ENCODE data around the gene AGO1.

Gene AGO1

DNA sequence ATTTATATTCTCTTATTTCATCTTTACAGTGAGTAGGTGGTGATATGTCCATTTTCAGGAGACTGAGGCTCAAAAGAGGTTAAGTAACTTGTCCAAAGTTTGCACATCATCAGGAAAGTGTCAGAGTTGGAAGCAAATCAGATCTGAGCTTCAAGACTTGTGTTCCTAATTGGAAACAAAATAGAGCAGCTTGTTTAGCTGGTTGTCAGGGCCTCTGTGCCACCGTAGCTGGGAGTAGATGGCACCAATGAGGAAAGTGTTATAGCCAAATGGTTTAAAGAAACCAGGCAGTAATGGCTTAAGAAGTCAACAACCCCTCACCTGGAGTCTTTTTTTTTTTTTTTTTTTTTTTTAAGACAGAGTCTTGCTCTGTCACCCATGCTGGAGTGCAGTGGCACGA lies 19.7 kb downstream of the AGO1 start:
- Histone ChIP-seq H3K79me2 (no peaks in the 10 kb centered on the region), H3K9ac (no peak overlapping the region), H3K36me3 (ENCODE audit: control insufficient read depth, insufficient read depth, low read length) (no peaks in the 10 kb centered on the region), H3K27ac (no peak overlapping the region), H3K4me1 (no peaks in the 10 kb centered on the region), H3K4me2 (ENCODE audit: low read length) (no peak overlapping the region), H2AFZ (no peak overlapping the region), H3K4me3 (ENCODE audit: low read depth, low read length) (no peak overlapping the region), H3K9me3 (ENCODE audit: control insufficient read depth, low read length) (no peaks in the 10 kb centered on the region), H3K27me3 (ENCODE audit: control insufficient read depth, insufficient read depth, low read length) (no peaks in the 10 kb centered on the region)
- TF ChIP-seq, protein P1, sequence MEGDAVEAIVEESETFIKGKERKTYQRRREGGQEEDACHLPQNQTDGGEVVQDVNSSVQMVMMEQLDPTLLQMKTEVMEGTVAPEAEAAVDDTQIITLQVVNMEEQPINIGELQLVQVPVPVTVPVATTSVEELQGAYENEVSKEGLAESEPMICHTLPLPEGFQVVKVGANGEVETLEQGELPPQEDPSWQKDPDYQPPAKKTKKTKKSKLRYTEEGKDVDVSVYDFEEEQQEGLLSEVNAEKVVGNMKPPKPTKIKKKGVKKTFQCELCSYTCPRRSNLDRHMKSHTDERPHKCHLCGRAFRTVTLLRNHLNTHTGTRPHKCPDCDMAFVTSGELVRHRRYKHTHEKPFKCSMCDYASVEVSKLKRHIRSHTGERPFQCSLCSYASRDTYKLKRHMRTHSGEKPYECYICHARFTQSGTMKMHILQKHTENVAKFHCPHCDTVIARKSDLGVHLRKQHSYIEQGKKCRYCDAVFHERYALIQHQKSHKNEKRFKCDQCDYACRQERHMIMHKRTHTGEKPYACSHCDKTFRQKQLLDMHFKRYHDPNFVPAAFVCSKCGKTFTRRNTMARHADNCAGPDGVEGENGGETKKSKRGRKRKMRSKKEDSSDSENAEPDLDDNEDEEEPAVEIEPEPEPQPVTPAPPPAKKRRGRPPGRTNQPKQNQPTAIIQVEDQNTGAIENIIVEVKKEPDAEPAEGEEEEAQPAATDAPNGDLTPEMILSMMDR (IDR thresholded peaks at IDR 0.05), result no peak

DNA sequence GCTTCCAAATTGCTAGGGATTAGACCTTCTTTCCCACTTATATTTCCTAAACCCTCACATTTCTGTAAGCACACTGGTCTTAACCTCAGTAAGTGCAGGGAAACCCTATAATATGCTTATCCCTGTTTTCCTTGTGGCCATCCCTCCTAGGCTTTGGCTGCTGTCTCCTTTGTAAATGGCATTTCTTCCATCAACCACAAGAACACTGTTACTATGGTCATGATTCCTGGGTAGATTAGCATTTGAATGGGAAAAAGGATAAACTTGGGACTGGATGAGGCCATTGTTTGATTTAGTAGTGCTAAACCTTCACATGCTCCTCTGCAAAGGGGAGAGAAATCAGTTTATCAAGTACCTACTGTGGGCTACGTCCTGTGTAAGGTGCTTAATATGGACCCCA lies 31.7 kb downstream of the AGO1 start:
- H3K4me3 ChIP-seq (ENCODE audit: low read depth, low read length), result no peak overlapping the region
- no peaks in the 10 kb centered on the region for H3K36me3 ChIP-seq (ENCODE audit: control insufficient read depth, insufficient read depth, low read length)
- H3K4me1 ChIP-seq, result no peaks in the 10 kb centered on the region
- no peaks in the 10 kb centered on the region for H3K27me3 ChIP-seq (ENCODE audit: control insufficient read depth, insufficient read depth, low read length)
- TF ChIP-seq, protein P1 (IDR thresholded peaks at IDR 0.05), result no peak
- no peak overlapping the region for H3K27ac ChIP-seq
- H3K9me3 ChIP-seq (ENCODE audit: control insufficient read depth, low read length), result no peaks in the 10 kb centered on the region
- H3K4me2 ChIP-seq (ENCODE audit: low read length), result no peak overlapping the region
- H2AFZ ChIP-seq, result no peak overlapping the region
- H3K79me2 ChIP-seq, result no peaks in the 10 kb centered on the region
- H3K9ac ChIP-seq, result no peak overlapping the region

DNA sequence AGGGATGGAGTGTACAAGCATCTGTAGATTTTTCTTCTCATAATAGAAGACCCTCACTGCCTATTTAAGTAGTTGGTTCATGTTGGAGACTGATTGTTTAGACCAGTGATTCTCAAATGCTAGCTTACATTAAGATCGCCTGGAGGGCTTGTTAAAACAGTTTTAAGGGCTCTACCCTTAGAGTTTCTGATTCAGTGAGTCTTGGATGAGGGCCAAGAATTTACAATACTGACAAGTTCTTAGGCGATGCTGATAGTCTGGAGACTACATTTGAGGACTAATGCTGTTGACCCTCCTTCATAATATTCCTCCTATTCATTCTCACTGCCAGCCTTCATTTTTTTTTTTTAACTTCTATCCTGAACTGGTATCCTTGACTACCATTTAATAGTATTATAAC lies 32.7 kb downstream of the AGO1 start:
- Histone ChIP-seq H3K9me3 (ENCODE audit: control insufficient read depth, low read length) (no peaks in the 10 kb centered on the region), H3K4me2 (ENCODE audit: low read length) (no peak overlapping the region), H3K4me1 (no peaks in the 10 kb centered on the region), H3K79me2 (no peaks in the 10 kb centered on the region), H2AFZ (no peak overlapping the region), H3K9ac (no peak overlapping the region), H3K27ac (no peak overlapping the region), H3K4me3 (ENCODE audit: low read depth, low read length) (no peak overlapping the region), H3K36me3 (ENCODE audit: control insufficient read depth, insufficient read depth, low read length) (no peaks in the 10 kb centered on the region), H3K27me3 (ENCODE audit: control insufficient read depth, insufficient read depth, low read length) (no peaks in the 10 kb centered on the region)
- TF ChIP-seq, protein P1 (IDR thresholded peaks at IDR 0.05), result no peak

DNA sequence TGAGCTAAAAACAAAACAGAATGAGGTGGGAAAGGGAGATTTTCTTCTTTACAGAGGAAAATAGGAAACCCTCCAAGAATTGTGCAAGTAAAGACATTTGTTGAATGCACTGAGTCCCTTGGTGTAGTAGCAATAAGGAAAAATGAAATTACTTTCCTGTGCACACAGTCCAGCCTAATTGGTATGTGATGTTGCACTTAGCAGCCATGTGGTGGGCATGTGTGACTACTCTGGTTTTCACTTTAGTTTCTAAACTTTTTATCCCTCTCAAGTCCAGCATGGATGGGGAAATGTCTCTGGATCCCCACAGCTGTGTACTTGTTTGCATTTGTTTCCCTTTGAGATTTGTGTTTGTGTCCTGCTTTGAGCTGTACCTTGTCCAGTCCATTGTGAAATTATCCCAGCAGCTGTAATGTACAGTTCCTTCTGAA lies 40.8 kb downstream of the AGO1 start:
- no peaks in the 10 kb centered on the region for H3K36me3 ChIP-seq (ENCODE audit: control insufficient read depth, insufficient read depth, low read length)
- no peak overlapping the region for H3K9ac ChIP-seq
- H3K27me3 ChIP-seq (ENCODE audit: control insufficient read depth, insufficient read depth, low read length), result no peaks in the 10 kb centered on the region
- no peak overlapping the region for H2AFZ ChIP-seq
- no peak overlapping the region for H3K27ac ChIP-seq
- H3K9me3 ChIP-seq (ENCODE audit: control insufficient read depth, low read length), result no peaks in the 10 kb centered on the region
- TF ChIP-seq, protein P1 (IDR thresholded peaks at IDR 0.05), result no peak
- H3K4me2 ChIP-seq (ENCODE audit: low read length), result no peak overlapping the region
- H3K79me2 ChIP-seq, result no peaks in the 10 kb centered on the region
- H3K4me1 ChIP-seq, result no peaks in the 10 kb centered on the region
- H3K4me3 ChIP-seq (ENCODE audit: low read depth, low read length), result no peak overlapping the region

DNA sequence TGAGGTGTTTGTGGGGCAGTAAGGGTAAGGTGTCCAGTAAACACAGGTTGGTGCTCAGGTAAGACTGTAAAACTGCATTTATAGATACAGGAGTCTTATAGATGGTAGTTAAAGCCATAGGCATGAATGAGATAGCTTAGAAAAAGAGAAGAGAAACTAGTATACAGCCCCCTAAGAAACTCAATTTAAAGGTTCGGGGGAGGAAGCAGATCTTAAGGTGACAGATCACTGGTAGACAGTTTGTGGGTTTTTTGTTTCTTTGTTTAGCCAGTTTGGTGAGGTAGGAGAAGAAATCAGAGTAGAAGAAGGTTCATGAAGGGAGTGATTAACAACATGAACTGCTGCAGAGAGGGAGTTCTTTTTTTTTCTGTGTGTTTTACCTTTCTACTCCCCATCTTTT lies 41.8 kb downstream of the AGO1 start:
- TF ChIP-seq, protein P1 (IDR thresholded peaks at IDR 0.05), result no peak
- Histone ChIP-seq H3K4me1 (no peaks in the 10 kb centered on the region), H3K36me3 (ENCODE audit: control insufficient read depth, insufficient read depth, low read length) (no peaks in the 10 kb centered on the region), H3K79me2 (no peaks in the 10 kb centered on the region), H3K9me3 (ENCODE audit: control insufficient read depth, low read length) (no peaks in the 10 kb centered on the region), H3K9ac (no peak overlapping the region), H3K4me2 (ENCODE audit: low read length) (no peak overlapping the region), H3K27me3 (ENCODE audit: control insufficient read depth, insufficient read depth, low read length) (no peaks in the 10 kb centered on the region), H3K27ac (no peak overlapping the region), H3K4me3 (ENCODE audit: low read depth, low read length) (no peak overlapping the region), H2AFZ (no peak overlapping the region)
